Thyroid gland (tissue), 4 donors: Measurements from ENCODE around the gene WDR89. TPM values are rescaled to one million over a fixed set of nuclear protein-coding genes. Genes with fewer than 3 reads are reported as not detected.
A peak's percentile ranks its signal among the peaks of the same experiment; 100 is the strongest.

Experiments used
- DNase-seq, 2 donors: peaks; one replicate each; pipeline ENCODE4 v3.0.0-alpha.2; 2019
- H3K27ac ChIP-seq, 3 donors: fragments of 200-600 bp; sonication (generic); 1 replicate in 2 of 3; 2 replicates in 1 of 3; pipeline ENCODE4 v1.5.1; 2016 to 2019; ENCODE audit warnings: mild to moderate bottlenecking in 1 of 3, moderate library complexity in 1 of 3
- H3K27me3 ChIP-seq: fragments of 200-600 bp; sonication (generic); one replicate; pipeline ENCODE4 v1.5.1; 2019
- H3K36me3 ChIP-seq, 2 donors: fragments of 200-600 bp; sonication (generic); one replicate each; pipeline ENCODE4 v1.5.1; 2016 to 2019
- H3K4me1 ChIP-seq, 2 donors: fragments of 200-600 bp; sonication (generic); one replicate each; pipeline ENCODE4 v1.5.1; 2017 to 2019
- H3K4me3 ChIP-seq, 3 donors: fragments of 200-600 bp; sonication (generic); replicated peaks in 1 of 3; 1 replicate in 2 of 3; 2 replicates in 1 of 3; pipeline ENCODE4 v1.5.1; 2016; ENCODE audit warnings: mild to moderate bottlenecking in 1 of 3
- H3K9me3 ChIP-seq: fragments of 200-600 bp; sonication (generic); one replicate; pipeline ENCODE4 v1.5.1; 2017
- POLR2A ChIP-seq, 2 donors: fragments of 450-650 bp; IDR thresholded peaks; one replicate each; pipeline ENCODE4 v1.6.1; 2017; ENCODE audit warnings: antibody characterized with exemption in 2 of 2, mild to moderate bottlenecking in 2 of 2, moderate library complexity in 1 of 2
- WGBS, 2 donors: methylation state at CpG; one replicate each; pipeline ENCODE4 v1.1.5; 2017; 5-methylcytosine and 5-hydroxymethylcytosine counted together
- intact Hi-C: fragments of 100-400 bp; cut with DNase I; formaldehyde crosslinking; loops from one replicate; pipeline ENCODE4 v1.15.1; 2023
- total RNA-seq, 4 donors: library from RNA; depleted of rRNA; stranded (reverse); fragments of >200 nt; gene quantifications; one replicate each; pipeline ENCODE4 v1.2.3, GENCODE V29; 2016
- TF ChIP-seq, protein P1 (sequence below), 6 experiments: fragments of 200-600 bp in 3 of 6; fragments of 450-650 bp in 3 of 6; sonication (generic) in 3 of 6; IDR thresholded peaks; one replicate each; pipeline ENCODE4 v1.5.1; 2016 to 2019; ENCODE audit warnings: antibody characterized with exemption in 6 of 6, mild to moderate bottlenecking in 2 of 6, inconsistent platforms in 1 of 6, moderate library complexity in 1 of 6

WDR89 gene, protein sequence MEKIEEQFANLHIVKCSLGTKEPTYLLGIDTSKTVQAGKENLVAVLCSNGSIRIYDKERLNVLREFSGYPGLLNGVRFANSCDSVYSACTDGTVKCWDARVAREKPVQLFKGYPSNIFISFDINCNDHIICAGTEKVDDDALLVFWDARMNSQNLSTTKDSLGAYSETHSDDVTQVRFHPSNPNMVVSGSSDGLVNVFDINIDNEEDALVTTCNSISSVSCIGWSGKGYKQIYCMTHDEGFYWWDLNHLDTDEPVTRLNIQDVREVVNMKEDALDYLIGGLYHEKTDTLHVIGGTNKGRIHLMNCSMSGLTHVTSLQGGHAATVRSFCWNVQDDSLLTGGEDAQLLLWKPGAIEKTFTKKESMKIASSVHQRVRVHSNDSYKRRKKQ
- 10 to 100 TPM in 3 of 4 donors, 1 to 10 TPM in 1; 9.4 to 15.0 (median 13.5) TPM for total RNA-seq

GRCh38 chr14:63641473-63642228, at the start of gene WDR89:
Gene WDR89 (minus strand): TSS chr14:63641871. CDS start chr14:63599942, 41,929 bp downstream.
- Histone ChIP-seq H3K36me3 (no peaks in the 10 kb centered on the region), H3K27ac (peak within 1 kb of the TSS; percentile 91 to 97 (median 97)), H3K27me3 (no peaks in the 10 kb centered on the region), H3K4me3 (peak within 1 kb of the TSS in 2 of 3 donors; percentile 55 to 59), H3K9me3 (no peaks in the 10 kb centered on the region), H3K4me1 (peaks cover 0 to 6% of the 10 kb centered on the region in 2 donors)
- DNase-seq = peak; percentile 98 to 99
- WGBS, 2 donors = 1% methylated on average over 40 to 52 of the region's 60 CpGs
- intact Hi-C loops = no loop called here
- TF ChIP-seq, protein P1, sequence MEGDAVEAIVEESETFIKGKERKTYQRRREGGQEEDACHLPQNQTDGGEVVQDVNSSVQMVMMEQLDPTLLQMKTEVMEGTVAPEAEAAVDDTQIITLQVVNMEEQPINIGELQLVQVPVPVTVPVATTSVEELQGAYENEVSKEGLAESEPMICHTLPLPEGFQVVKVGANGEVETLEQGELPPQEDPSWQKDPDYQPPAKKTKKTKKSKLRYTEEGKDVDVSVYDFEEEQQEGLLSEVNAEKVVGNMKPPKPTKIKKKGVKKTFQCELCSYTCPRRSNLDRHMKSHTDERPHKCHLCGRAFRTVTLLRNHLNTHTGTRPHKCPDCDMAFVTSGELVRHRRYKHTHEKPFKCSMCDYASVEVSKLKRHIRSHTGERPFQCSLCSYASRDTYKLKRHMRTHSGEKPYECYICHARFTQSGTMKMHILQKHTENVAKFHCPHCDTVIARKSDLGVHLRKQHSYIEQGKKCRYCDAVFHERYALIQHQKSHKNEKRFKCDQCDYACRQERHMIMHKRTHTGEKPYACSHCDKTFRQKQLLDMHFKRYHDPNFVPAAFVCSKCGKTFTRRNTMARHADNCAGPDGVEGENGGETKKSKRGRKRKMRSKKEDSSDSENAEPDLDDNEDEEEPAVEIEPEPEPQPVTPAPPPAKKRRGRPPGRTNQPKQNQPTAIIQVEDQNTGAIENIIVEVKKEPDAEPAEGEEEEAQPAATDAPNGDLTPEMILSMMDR (IDR thresholded peaks at IDR 0.05) = peak; percentile 52 to 95 (median 90)
- peak; percentile 39 to 86 for TF ChIP-seq POLR2A (IDR thresholded peaks at IDR 0.05)

GRCh38 chr14:63689132-63689531, 47.5 kb upstream of the WDR89 start:
- TF ChIP-seq POLR2A (IDR thresholded peaks at IDR 0.05) = no peak
- TF ChIP-seq, protein P1 (IDR thresholded peaks at IDR 0.05) = no peak
- no peaks in the 10 kb centered on the region for H3K36me3 ChIP-seq
- intact Hi-C loops = no loop called here

GRCh38 chr14:63686926-63687325, 45.3 kb upstream of the WDR89 start:
- no peak for DNase-seq
- TF ChIP-seq POLR2A (IDR thresholded peaks at IDR 0.05) = no peak
- TF ChIP-seq, protein P1 (IDR thresholded peaks at IDR 0.05) = no peak
- Histone ChIP-seq H3K27me3 (no peaks in the 10 kb centered on the region), H3K27ac (no peak overlapping the region), H3K4me1 (no peaks in the 10 kb centered on the region), H3K4me3 (no peak overlapping the region), H3K9me3 (no peaks in the 10 kb centered on the region), H3K36me3 (no peaks in the 10 kb centered on the region)
- intact Hi-C loops = no loop called here

More at GRCh38 chr14:63689132-63689531, 47.5 kb upstream of the WDR89 start:
- Histone ChIP-seq H3K27ac (no peak overlapping the region), H3K9me3 (no peaks in the 10 kb centered on the region), H3K4me1 (no peaks in the 10 kb centered on the region), H3K4me3 (no peak overlapping the region), H3K27me3 (no peaks in the 10 kb centered on the region)
- WGBS, 2 donors = 99 to 100% methylated on average over 3 of the region's 3 CpGs
- DNase-seq = no peak

- H3K36me3 ChIP-seq = no peaks in the 10 kb centered on the region
- no peaks in the 10 kb centered on the region for H3K27me3 ChIP-seq
- no peak overlapping the region for H3K4me3 ChIP-seq
- no peaks in the 10 kb centered on the region for H3K9me3 ChIP-seq
- TF ChIP-seq POLR2A (IDR thresholded peaks at IDR 0.05) = no peak
- TF ChIP-seq, protein P1 (IDR thresholded peaks at IDR 0.05) = no peak
- WGBS, 2 donors = 99 to 100% methylated on average over 1 of the region's 1 CpG
- intact Hi-C loops = no loop called here
- DNase-seq = no peak
- no peaks in the 10 kb centered on the region for H3K4me1 ChIP-seq
- no peak overlapping the region for H3K27ac ChIP-seq
Observed at GRCh38 chr14:63685401-63685800, 43.7 kb upstream of the WDR89 start.
